ENCODE measurements around the gene TUBGCP2.

DNA sequence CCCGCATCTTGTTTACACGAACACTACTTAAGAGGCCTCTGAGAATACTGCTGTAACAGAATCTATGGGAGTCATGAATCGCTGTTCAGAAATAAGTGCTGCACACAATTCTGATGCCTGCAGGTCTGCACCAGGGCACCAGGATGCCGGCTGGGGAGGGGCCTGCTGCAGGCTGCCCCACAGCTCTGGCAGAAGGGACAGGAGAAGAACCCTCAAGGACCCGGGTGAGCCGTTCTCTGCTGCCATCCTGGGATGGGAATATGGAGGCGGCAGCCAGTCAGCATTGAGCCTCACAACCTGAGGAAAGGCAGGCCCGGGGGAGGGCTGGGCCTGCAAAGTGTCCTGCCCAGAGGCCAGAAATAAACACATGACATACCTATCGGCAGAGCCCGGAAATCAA is 11.2 kb downstream of the TUBGCP2 start:
- TF ChIP-seq, protein P1, sequence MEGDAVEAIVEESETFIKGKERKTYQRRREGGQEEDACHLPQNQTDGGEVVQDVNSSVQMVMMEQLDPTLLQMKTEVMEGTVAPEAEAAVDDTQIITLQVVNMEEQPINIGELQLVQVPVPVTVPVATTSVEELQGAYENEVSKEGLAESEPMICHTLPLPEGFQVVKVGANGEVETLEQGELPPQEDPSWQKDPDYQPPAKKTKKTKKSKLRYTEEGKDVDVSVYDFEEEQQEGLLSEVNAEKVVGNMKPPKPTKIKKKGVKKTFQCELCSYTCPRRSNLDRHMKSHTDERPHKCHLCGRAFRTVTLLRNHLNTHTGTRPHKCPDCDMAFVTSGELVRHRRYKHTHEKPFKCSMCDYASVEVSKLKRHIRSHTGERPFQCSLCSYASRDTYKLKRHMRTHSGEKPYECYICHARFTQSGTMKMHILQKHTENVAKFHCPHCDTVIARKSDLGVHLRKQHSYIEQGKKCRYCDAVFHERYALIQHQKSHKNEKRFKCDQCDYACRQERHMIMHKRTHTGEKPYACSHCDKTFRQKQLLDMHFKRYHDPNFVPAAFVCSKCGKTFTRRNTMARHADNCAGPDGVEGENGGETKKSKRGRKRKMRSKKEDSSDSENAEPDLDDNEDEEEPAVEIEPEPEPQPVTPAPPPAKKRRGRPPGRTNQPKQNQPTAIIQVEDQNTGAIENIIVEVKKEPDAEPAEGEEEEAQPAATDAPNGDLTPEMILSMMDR (IDR thresholded peaks at IDR 0.05; ENCODE audit: insufficient read depth, low read depth, low read length) = no peak
- TF ChIP-seq EZH2 (IDR thresholded peaks at IDR 0.05; ENCODE audit: insufficient read depth, low read length) = no peak
